HG03469 (cell line): ENCODE measurements around the gene SLC28A2.
"Not testable (repeated sequence)": the region's sequence is repeated elsewhere in the genome, so short reads cannot be mapped to it uniquely, and the experiment has no call there.

ENCODE experiments used
- ATAC-seq: cut with Tn5 transposase; IDR thresholded peaks from one replicate; pipeline ENCODE4 v1.9.1; 2021; ENCODE audit warnings: mild to moderate bottlenecking, moderate library complexity, moderate number of reproducible peaks; ENCODE audit not compliant: unreplicated experiment

SLC28A2 gene

GRCh38 chr15:45251888-45252287 is at the start of gene SLC28A2:
TSS of gene SLC28A2 (plus strand) at chr15:45252234. CDS start at chr15:45253216, 982 bp downstream.
- no peak for ATAC-seq

GRCh38 chr15:45203182-45203581 is 48.9 kb upstream of the SLC28A2 start:
- no peak for ATAC-seq

GRCh38 chr15:45205192-45205591 is 46.8 kb upstream of the SLC28A2 start:
- ATAC-seq: no peak

GRCh38 chr15:45212493-45212892 is 39.5 kb upstream of the SLC28A2 start:
- no peak for ATAC-seq

GRCh38 chr15:45221053-45221599 is 30.9 kb upstream of the SLC28A2 start:
- no peak for ATAC-seq

- no peak for ATAC-seq
These were observed 30.1 kb upstream of the SLC28A2 start for GRCh38 chr15:45221967-45222366.

GRCh38 chr15:45224621-45225217 is 27.3 kb upstream of the SLC28A2 start:
- ATAC-seq: no peak

- no peak for ATAC-seq
These were observed 26.3 kb upstream of the SLC28A2 start for GRCh38 chr15:45225506-45226273.

GRCh38 chr15:45228931-45229330 is 23.1 kb upstream of the SLC28A2 start:
- ATAC-seq: no peak

GRCh38 chr15:45230245-45230965 is 21.6 kb upstream of the SLC28A2 start:
- ATAC-seq: no peak

- no peak for ATAC-seq
These were observed 20.9 kb upstream of the SLC28A2 start for GRCh38 chr15:45231132-45231531.

GRCh38 chr15:45231864-45232562 is 20.0 kb upstream of the SLC28A2 start:
- no peak for ATAC-seq

GRCh38 chr15:45234562-45235235 is 17.3 kb upstream of the SLC28A2 start:
- no peak for ATAC-seq

- not testable (repeated sequence) for ATAC-seq
These were observed 15.2 kb upstream of the SLC28A2 start for GRCh38 chr15:45236806-45237205.

GRCh38 chr15:45242289-45242688 is 9.7 kb upstream of the SLC28A2 start:
- ATAC-seq: no peak

- ATAC-seq: no peak
These were observed 2.8 kb upstream of the SLC28A2 start for GRCh38 chr15:45249125-45249780.

- no peak for ATAC-seq
These were observed 1.3 kb downstream of the SLC28A2 start for GRCh38 chr15:45253330-45253729.

GRCh38 chr15:45254405-45254804 is 2.4 kb downstream of the SLC28A2 start:
- ATAC-seq: no peak

- not testable (repeated sequence) for ATAC-seq
These were observed 2.8 kb downstream of the SLC28A2 start for GRCh38 chr15:45254824-45255223.

GRCh38 chr15:45259796-45260195 is 7.8 kb downstream of the SLC28A2 start:
- no peak for ATAC-seq
